Mesodermal cell (in vitro differentiated cells): ENCODE results near the gene NOL4L.

Source experiments
- H3K27ac ChIP-seq: 2 replicates; pipeline ENCODE4 v1.7.0; 2013; ENCODE audit warnings: mild to moderate bottlenecking, low read depth, low read length, moderate library complexity; ENCODE audit not compliant: severe bottlenecking
- H3K36me3 ChIP-seq: 2 replicates; pipeline ENCODE4 v1.7.1; 2013; ENCODE audit warnings: mild to moderate bottlenecking, low read length, moderate library complexity; ENCODE audit not compliant: control insufficient read depth, insufficient read depth
- H3K4me1 ChIP-seq: one replicate; pipeline ENCODE4 v1.7.1; 2013; ENCODE audit warnings: mild to moderate bottlenecking, low read length; ENCODE audit not compliant: insufficient read depth, control insufficient read depth, poor library complexity, severe bottlenecking
- H3K4me3 ChIP-seq: 2 replicates; pipeline ENCODE4 v1.7.0; 2013; ENCODE audit warnings: low read length, control low read depth, mild to moderate bottlenecking; ENCODE audit not compliant: insufficient read depth, poor library complexity, severe bottlenecking; ENCODE audit errors: extremely low read depth
- H3K9me3 ChIP-seq: 2 replicates; pipeline ENCODE4 v1.7.1; 2013; ENCODE audit warnings: mild to moderate bottlenecking, low read length, moderate library complexity; ENCODE audit not compliant: control insufficient read depth
- WGBS, 2 experiments: methylation state at CpG; one replicate each; pipeline ENCODE4 v1.1.5; 2013; ENCODE audit warnings: missing lambda C conversion rate in 2 of 2; ENCODE audit not compliant: insufficient coverage in 2 of 2; 5-methylcytosine and 5-hydroxymethylcytosine counted together

The NOL4L gene

GRCh38 chr20:32606107-32606506 lies 21.0 kb upstream of the NOL4L start:
- no peak overlapping the region for H3K4me3 ChIP-seq
- H3K9me3 ChIP-seq, result no peaks in the 10 kb centered on the region
- H3K27ac ChIP-seq, result no peak overlapping the region
- H3K4me1 ChIP-seq, result no peaks in the 10 kb centered on the region
- 76 to 83% methylated on average over 8 of the region's 8 CpGs for WGBS, 2 experiments
- no peaks in the 10 kb centered on the region for H3K36me3 ChIP-seq

- no peaks in the 10 kb centered on the region for H3K4me1 ChIP-seq
- no peaks in the 10 kb centered on the region for H3K9me3 ChIP-seq
- WGBS, 2 experiments, result 62 to 67% methylated on average over 11 to 12 of the region's 12 CpGs
- H3K36me3 ChIP-seq, result no peaks in the 10 kb centered on the region
- no peak overlapping the region for H3K27ac ChIP-seq
- H3K4me3 ChIP-seq, result no peak overlapping the region
Observed at GRCh38 chr20:32605167-32605656, 20.1 kb upstream of the NOL4L start.

- no peaks in the 10 kb centered on the region for H3K36me3 ChIP-seq
- no peak overlapping the region for H3K4me3 ChIP-seq
- H3K9me3 ChIP-seq, result no peaks in the 10 kb centered on the region
- no peak overlapping the region for H3K27ac ChIP-seq
- WGBS, 2 experiments, result 90 to 94% methylated on average over 14 to 15 of the region's 18 CpGs
- H3K4me1 ChIP-seq, result no peaks in the 10 kb centered on the region
Observed at GRCh38 chr20:32603046-32603726, 18.1 kb upstream of the NOL4L start.

- no peak overlapping the region for H3K4me3 ChIP-seq
- WGBS, 2 experiments, result 85 to 90% methylated on average over 9 to 11 of the region's 11 CpGs
Observed at GRCh38 chr20:32602273-32602672, 17.1 kb upstream of the NOL4L start.

GRCh38 chr20:32600681-32601237 lies 15.6 kb upstream of the NOL4L start:
- H3K36me3 ChIP-seq, result no peaks in the 10 kb centered on the region
- WGBS, 2 experiments, result 85 to 90% methylated on average over 4 to 5 of the region's 7 CpGs
- H3K4me1 ChIP-seq, result no peaks in the 10 kb centered on the region
- H3K4me3 ChIP-seq, result no peak overlapping the region
- H3K9me3 ChIP-seq, result no peaks in the 10 kb centered on the region
- H3K27ac ChIP-seq, result no peak overlapping the region

More at GRCh38 chr20:32602273-32602672, 17.1 kb upstream of the NOL4L start:
- Histone ChIP-seq H3K4me1 (no peaks in the 10 kb centered on the region), H3K36me3 (no peaks in the 10 kb centered on the region), H3K9me3 (no peaks in the 10 kb centered on the region), H3K27ac (no peak overlapping the region)

- Histone ChIP-seq H3K4me1 (no peaks in the 10 kb centered on the region), H3K36me3 (no peaks in the 10 kb centered on the region), H3K27ac (no peak overlapping the region), H3K9me3 (no peaks in the 10 kb centered on the region), H3K4me3 (no peak overlapping the region)
- WGBS, 2 experiments, result 88 to 97% methylated on average over 6 of the region's 6 CpGs
Observed at GRCh38 chr20:32599783-32600340, 14.7 kb upstream of the NOL4L start.

- WGBS, 2 experiments, result 76 to 78% methylated on average over 6 to 7 of the region's 7 CpGs
Observed at GRCh38 chr20:32598606-32599005, 13.5 kb upstream of the NOL4L start.

GRCh38 chr20:32597714-32598113 lies 12.6 kb upstream of the NOL4L start:
- H3K27ac ChIP-seq, result no peak overlapping the region
- no peaks in the 10 kb centered on the region for H3K4me1 ChIP-seq
- no peaks in the 10 kb centered on the region for H3K9me3 ChIP-seq
- H3K4me3 ChIP-seq, result no peak overlapping the region
- H3K36me3 ChIP-seq, result no peaks in the 10 kb centered on the region
- WGBS, 2 experiments, result 65 to 79% methylated on average over 4 of the region's 7 CpGs

More at GRCh38 chr20:32598606-32599005, 13.5 kb upstream of the NOL4L start:
- Histone ChIP-seq H3K27ac (no peak overlapping the region), H3K9me3 (no peaks in the 10 kb centered on the region), H3K36me3 (no peaks in the 10 kb centered on the region), H3K4me3 (no peak overlapping the region), H3K4me1 (no peaks in the 10 kb centered on the region)

- H3K4me3 ChIP-seq, result no peak overlapping the region
- no peaks in the 10 kb centered on the region for H3K9me3 ChIP-seq
- no peaks in the 10 kb centered on the region for H3K4me1 ChIP-seq
- H3K36me3 ChIP-seq, result no peaks in the 10 kb centered on the region
- WGBS, 2 experiments, result 36 to 80% methylated on average over 1 of the region's 2 CpGs
- H3K27ac ChIP-seq, result no peak overlapping the region
Observed at GRCh38 chr20:32596681-32597252, 11.6 kb upstream of the NOL4L start.

- Histone ChIP-seq H3K4me1 (no peaks in the 10 kb centered on the region), H3K9me3 (no peaks in the 10 kb centered on the region), H3K27ac (no peak overlapping the region), H3K36me3 (no peaks in the 10 kb centered on the region), H3K4me3 (no peak overlapping the region)
- WGBS, 2 experiments, result 83 to 92% methylated on average over 3 to 4 of the region's 4 CpGs
Observed at GRCh38 chr20:32595143-32595542, 10.0 kb upstream of the NOL4L start.
